DND-41 (cell line): Measurements from ENCODE around the gene PNPT1.

Experiments
- EZH2 ChIP-seq: IDR thresholded peaks from 3 replicates; pipeline ENCODE4 v1.6.1; 2012; ENCODE audit warnings: borderline replicate concordance, low read depth, mild to moderate bottlenecking, moderate library complexity, low read length, inconsistent platforms; ENCODE audit not compliant: severe bottlenecking
- TF ChIP-seq, protein P1 (sequence below): IDR thresholded peaks from 2 replicates; pipeline ENCODE4 v1.5.1; 2012; ENCODE audit warnings: borderline replicate concordance, low read length, moderate library complexity, mild to moderate bottlenecking; ENCODE audit not compliant: poor library complexity, severe bottlenecking; ENCODE audit errors: extremely low read depth

DNA sequence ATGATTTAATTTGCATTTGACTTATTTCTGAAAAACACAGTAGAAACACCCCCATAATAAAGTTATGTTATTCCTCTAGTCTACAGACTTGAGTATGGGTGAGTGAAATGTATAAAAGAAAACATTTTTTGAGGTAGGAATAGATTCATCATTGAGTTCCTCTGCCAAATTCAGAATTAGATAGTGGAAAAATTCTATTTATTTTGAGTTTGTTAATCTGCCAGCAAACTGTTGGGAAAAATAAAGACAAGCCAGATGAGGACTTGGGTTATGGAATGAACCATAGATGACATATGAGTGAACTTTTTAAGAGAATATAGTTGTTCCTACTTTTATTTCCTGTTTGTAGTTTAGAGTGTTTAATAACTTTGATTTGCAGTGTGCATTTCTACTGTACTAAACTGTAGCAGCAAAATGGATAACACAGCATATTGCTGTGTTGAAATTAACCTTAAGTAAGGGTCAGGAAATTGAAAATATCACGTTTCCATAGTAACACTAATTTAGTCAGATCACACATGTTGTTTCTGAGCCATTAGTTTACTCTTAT, 35.6 kb upstream of the PNPT1 start:
- no peak for TF ChIP-seq EZH2
- TF ChIP-seq, protein P1, sequence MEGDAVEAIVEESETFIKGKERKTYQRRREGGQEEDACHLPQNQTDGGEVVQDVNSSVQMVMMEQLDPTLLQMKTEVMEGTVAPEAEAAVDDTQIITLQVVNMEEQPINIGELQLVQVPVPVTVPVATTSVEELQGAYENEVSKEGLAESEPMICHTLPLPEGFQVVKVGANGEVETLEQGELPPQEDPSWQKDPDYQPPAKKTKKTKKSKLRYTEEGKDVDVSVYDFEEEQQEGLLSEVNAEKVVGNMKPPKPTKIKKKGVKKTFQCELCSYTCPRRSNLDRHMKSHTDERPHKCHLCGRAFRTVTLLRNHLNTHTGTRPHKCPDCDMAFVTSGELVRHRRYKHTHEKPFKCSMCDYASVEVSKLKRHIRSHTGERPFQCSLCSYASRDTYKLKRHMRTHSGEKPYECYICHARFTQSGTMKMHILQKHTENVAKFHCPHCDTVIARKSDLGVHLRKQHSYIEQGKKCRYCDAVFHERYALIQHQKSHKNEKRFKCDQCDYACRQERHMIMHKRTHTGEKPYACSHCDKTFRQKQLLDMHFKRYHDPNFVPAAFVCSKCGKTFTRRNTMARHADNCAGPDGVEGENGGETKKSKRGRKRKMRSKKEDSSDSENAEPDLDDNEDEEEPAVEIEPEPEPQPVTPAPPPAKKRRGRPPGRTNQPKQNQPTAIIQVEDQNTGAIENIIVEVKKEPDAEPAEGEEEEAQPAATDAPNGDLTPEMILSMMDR = no peak
